ENCODE data around the gene DRGX.

DNA sequence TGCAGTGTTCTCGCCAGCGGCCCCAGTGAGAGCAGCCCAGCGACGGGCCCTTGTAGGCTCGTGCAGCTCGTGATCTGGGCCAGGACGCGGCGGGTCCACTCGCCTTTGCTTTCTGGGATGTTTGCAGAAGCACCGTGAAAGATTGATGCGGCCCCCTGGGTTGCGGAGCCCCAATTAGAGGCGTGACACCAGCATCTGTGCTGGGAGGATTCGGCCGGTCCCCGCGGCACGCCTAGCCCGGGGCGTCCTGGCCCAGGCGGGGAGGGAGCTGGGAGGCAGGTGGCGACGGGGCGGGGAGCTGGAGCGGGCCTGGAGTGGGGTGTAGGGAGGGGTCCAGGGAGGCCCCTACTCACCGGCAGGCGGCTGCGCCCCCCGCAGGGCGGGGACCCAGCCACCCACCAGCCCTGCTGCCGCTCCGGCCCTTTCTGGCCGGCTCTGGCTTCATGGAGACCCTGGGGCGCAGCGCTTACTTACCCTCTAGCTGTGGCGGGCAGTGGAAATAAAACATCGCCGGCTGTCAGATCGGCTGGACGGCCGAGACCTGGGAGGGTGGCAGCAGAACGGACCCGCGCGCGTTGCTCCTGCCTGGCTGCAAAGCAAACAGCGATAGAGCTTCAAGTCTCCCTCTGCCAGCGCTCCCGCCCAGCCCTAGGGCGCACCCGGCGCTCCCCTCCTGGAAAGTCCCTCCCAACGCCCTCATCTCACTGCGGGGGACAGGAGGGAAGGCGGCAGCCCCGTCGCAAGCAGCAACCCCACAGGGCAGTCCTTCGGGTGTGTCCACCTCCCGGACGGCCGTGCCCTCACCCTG is 752 bp downstream of the DRGX start:
- TF ChIP-seq POLR2AphosphoS5 (IDR thresholded peaks at IDR 0.05; ENCODE audit: low read depth, low read length) = no peak
- no peak for TF ChIP-seq POLR2A (IDR thresholded peaks at IDR 0.05; ENCODE audit: low read depth, low read length)
- TF ChIP-seq SPI1 (IDR thresholded peaks at IDR 0.05; ENCODE audit: low read depth, low read length) = no peak
- TF ChIP-seq POU2F2 (IDR thresholded peaks at IDR 0.05; ENCODE audit: low read depth, low read length) = no peak

Data from GM12891 (cell line).